ENCODE data around the gene ABHD12. TPM values are rescaled to one million over a fixed set of nuclear protein-coding genes. Genes with fewer than 3 reads are reported as not detected.

Gene ABHD12
- total and polyA plus RNA-seq, 2 donors (not counting 1 experiment from before 2014, with no cell fraction given) = 9.6 to 28.3 TPM

- DNase-seq = no peak
- H3K36me3 ChIP-seq (replicated peaks in 1 of 2; ENCODE audit: control extremely low read depth in 1 of 2, control insufficient read depth in 1 of 2, extremely low read depth in 1 of 2, insufficient read depth in 2 of 2, low read length in 1 of 2) = peaks cover 0 to 31% of the 10 kb centered on the region in 2 experiments
- no peak overlapping the region for H3K4me2 ChIP-seq (replicated peaks; ENCODE audit: low read depth, low read length, poor library complexity, severe bottlenecking)
- Mint-ChIP-seq H3K27ac (no peak overlapping the region), H3K4me3 (no peak overlapping the region), H3K27me3 (no peaks in the 10 kb centered on the region), H3K9me3 (ENCODE audit: insufficient read depth) (no peaks in the 10 kb centered on the region), H3K4me1 (peaks cover 8% of the 10 kb centered on the region)
- 98% methylated on average over 9 of the region's 12 CpGs for WGBS (ENCODE audit: insufficient coverage)
- no peaks in the 10 kb centered on the region for H3K79me2 ChIP-seq (ENCODE audit: control insufficient read depth, insufficient read depth, low read length)
- intact Hi-C loops (cut with micrococcal nuclease) = no loop called here
- no peaks in the 10 kb centered on the region for H3K4me1 ChIP-seq (ENCODE audit: control insufficient read depth in 2 of 2, insufficient read depth in 2 of 2, low read length in 2 of 2)
- ChIA-PET CTCF (no interaction called here), POLR2A (no interaction called here)
- no peak overlapping the region for H3K9ac ChIP-seq (ENCODE audit: low read length)
- H3K27me3 ChIP-seq (replicated peaks in 1 of 4; ENCODE audit: control extremely low read depth in 1 of 4, control insufficient read depth in 3 of 4, insufficient read depth in 4 of 4, low read length in 3 of 4) = no peaks in the 10 kb centered on the region
- H3K4me3 ChIP-seq (ENCODE audit: control extremely low read depth in 1 of 5, extremely low read depth in 1 of 5, insufficient read depth in 1 of 5, low read depth in 2 of 5, low read length in 4 of 5) = no peak overlapping the region
- H3K27ac ChIP-seq (ENCODE audit: low read length in 2 of 2) = no peak overlapping the region
- no peaks in the 10 kb centered on the region for H4K20me1 ChIP-seq (ENCODE audit: control insufficient read depth, insufficient read depth, low read length, poor library complexity, severe bottlenecking)
- no peak for TF ChIP-seq EZH2 (IDR thresholded peaks at IDR 0.05; ENCODE audit: borderline replicate concordance, insufficient read depth, low read depth, low read length, poor library complexity, severe bottlenecking)
- no peak for TF ChIP-seq CTCF (IDR thresholded peaks at IDR 0.05)
- no peak for ATAC-seq (ENCODE audit: low read depth)
- H3K9me3 ChIP-seq (ENCODE audit: control extremely low read depth in 1 of 3, control insufficient read depth in 2 of 3, insufficient read depth in 1 of 3, low read length in 2 of 3) = no peaks in the 10 kb centered on the region
- H2AFZ ChIP-seq (ENCODE audit: insufficient read depth, low read depth, low read length, poor library complexity, severe bottlenecking) = no peak overlapping the region
Observed at GRCh38 chr20:25270829-25271251, 119.8 kb downstream of the ABHD12 start.

GRCh38 chr20:25269833-25270170 is 120.8 kb downstream of the ABHD12 start:
- Mint-ChIP-seq H3K9me3 (ENCODE audit: insufficient read depth) (no peaks in the 10 kb centered on the region), H3K27ac (no peak overlapping the region), H3K4me1 (peaks cover 8% of the 10 kb centered on the region), H3K4me3 (no peak overlapping the region), H3K27me3 (no peaks in the 10 kb centered on the region)
- ATAC-seq (ENCODE audit: low read depth) (no peak), DNase-seq (no peak)
- Histone ChIP-seq H3K4me1 (ENCODE audit: control insufficient read depth in 2 of 2, insufficient read depth in 2 of 2, low read length in 2 of 2) (no peaks in the 10 kb centered on the region), H2AFZ (ENCODE audit: insufficient read depth, low read depth, low read length, poor library complexity, severe bottlenecking) (no peak overlapping the region), H3K4me2 (replicated peaks; ENCODE audit: low read depth, low read length, poor library complexity, severe bottlenecking) (no peak overlapping the region), H3K79me2 (ENCODE audit: control insufficient read depth, insufficient read depth, low read length) (no peaks in the 10 kb centered on the region), H3K4me3 (ENCODE audit: control extremely low read depth in 1 of 5, extremely low read depth in 1 of 5, insufficient read depth in 1 of 5, low read depth in 2 of 5, low read length in 4 of 5) (no peak overlapping the region), H3K27me3 (replicated peaks in 1 of 4; ENCODE audit: control extremely low read depth in 1 of 4, control insufficient read depth in 3 of 4, insufficient read depth in 4 of 4, low read length in 3 of 4) (no peaks in the 10 kb centered on the region), H3K9me3 (ENCODE audit: control extremely low read depth in 1 of 3, control insufficient read depth in 2 of 3, insufficient read depth in 1 of 3, low read length in 2 of 3) (no peaks in the 10 kb centered on the region), H4K20me1 (ENCODE audit: control insufficient read depth, insufficient read depth, low read length, poor library complexity, severe bottlenecking) (no peaks in the 10 kb centered on the region), H3K36me3 (replicated peaks in 1 of 2; ENCODE audit: control extremely low read depth in 1 of 2, control insufficient read depth in 1 of 2, extremely low read depth in 1 of 2, insufficient read depth in 2 of 2, low read length in 1 of 2) (peaks cover 0 to 29% of the 10 kb centered on the region in 2 experiments), H3K9ac (ENCODE audit: low read length) (no peak overlapping the region), H3K27ac (ENCODE audit: low read length in 2 of 2) (no peak overlapping the region)
- POLR2A ChIA-PET = no interaction called here
- intact Hi-C loops (cut with micrococcal nuclease) = no loop called here
- no peak for TF ChIP-seq CTCF (IDR thresholded peaks at IDR 0.05)
- no peak for TF ChIP-seq EZH2 (IDR thresholded peaks at IDR 0.05; ENCODE audit: borderline replicate concordance, insufficient read depth, low read depth, low read length, poor library complexity, severe bottlenecking)
- CTCF ChIA-PET = no interaction called here
- WGBS (ENCODE audit: insufficient coverage) = 97% methylated on average over 3 of the region's 6 CpGs
